Sigmoid colon (tissue), 4 donors: ENCODE measurements around the gene USP13.

Experiments used
- POLR2A ChIP-seq, 2 donors: fragments of 450-650 bp; IDR thresholded peaks; one replicate each; pipeline ENCODE4 v1.6.1; 2016; ENCODE audit warnings: antibody characterized with exemption in 2 of 2, mild to moderate bottlenecking in 2 of 2, moderate library complexity in 2 of 2
- POLR2AphosphoS5 ChIP-seq, 4 donors: sonication (generic); formaldehyde crosslinking; IDR thresholded peaks; one replicate each; pipeline ENCODE4 v1.6.1; 2017; ENCODE audit warnings: antibody characterized with exemption in 4 of 4
- TF ChIP-seq, protein P1 (sequence below), 4 experiments: fragments of 450-650 bp in 3 of 4; fragments of 200-600 bp in 1 of 4; IDR thresholded peaks; one replicate each; pipeline ENCODE4 v1.5.1; 2016 to 2019; ENCODE audit warnings: antibody characterized with exemption in 4 of 4, mild to moderate bottlenecking in 3 of 4, moderate library complexity in 2 of 4

DNA sequence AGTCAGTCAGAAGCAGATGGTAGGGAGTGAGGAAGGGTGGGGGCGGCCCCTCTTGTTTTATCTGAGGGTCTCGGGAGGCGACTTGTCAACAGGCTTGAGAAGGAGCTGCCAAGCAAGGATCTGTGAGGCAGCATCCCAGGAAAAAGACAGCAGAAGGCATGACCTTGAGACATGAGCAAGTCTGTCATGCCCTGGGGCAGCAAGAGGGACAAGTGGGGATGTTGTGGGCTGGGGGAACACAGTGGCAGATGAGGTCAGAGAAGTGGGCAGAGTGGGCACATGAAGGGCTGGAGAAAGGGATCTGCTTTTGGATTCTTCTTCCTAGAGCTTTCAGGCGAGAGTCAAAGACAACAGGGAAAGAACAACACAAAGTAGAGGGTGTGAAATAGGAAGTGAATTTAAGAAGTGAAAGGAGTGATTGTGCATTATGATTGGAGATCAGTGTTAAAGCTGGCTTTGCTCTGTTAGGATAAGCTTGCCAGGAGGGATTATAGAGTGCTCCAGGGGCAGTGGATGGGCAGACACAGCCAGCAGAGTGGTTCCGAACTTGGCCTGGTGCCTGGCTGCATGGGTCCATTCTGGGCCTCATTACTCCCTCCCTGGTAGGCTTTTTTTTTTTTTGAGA is 73.3 kb downstream of the USP13 start:
- TF ChIP-seq, protein P1, sequence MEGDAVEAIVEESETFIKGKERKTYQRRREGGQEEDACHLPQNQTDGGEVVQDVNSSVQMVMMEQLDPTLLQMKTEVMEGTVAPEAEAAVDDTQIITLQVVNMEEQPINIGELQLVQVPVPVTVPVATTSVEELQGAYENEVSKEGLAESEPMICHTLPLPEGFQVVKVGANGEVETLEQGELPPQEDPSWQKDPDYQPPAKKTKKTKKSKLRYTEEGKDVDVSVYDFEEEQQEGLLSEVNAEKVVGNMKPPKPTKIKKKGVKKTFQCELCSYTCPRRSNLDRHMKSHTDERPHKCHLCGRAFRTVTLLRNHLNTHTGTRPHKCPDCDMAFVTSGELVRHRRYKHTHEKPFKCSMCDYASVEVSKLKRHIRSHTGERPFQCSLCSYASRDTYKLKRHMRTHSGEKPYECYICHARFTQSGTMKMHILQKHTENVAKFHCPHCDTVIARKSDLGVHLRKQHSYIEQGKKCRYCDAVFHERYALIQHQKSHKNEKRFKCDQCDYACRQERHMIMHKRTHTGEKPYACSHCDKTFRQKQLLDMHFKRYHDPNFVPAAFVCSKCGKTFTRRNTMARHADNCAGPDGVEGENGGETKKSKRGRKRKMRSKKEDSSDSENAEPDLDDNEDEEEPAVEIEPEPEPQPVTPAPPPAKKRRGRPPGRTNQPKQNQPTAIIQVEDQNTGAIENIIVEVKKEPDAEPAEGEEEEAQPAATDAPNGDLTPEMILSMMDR (IDR thresholded peaks at IDR 0.05), result no peak
- no peak for TF ChIP-seq POLR2A (IDR thresholded peaks at IDR 0.05)
- TF ChIP-seq POLR2AphosphoS5 (IDR thresholded peaks at IDR 0.05), result no peak
